HG03039 (cell line): Measurements from ENCODE around the gene ANTXRL.
A peak's percentile ranks its signal among the peaks of the same experiment; 100 is the strongest.
"Not testable (repeated sequence)": the region's sequence is repeated elsewhere in the genome, so short reads cannot be mapped to it uniquely, and the experiment has no call there.

Source experiments
- ATAC-seq: cut with Tn5 transposase; IDR thresholded peaks from one replicate; pipeline ENCODE4 v1.9.1; 2021; ENCODE audit warnings: mild to moderate bottlenecking, moderate library complexity; ENCODE audit not compliant: unreplicated experiment

The ANTXRL gene

GRCh38 chr10:46254007-46254383 lies 32.8 kb upstream of the ANTXRL start:
- ATAC-seq = no peak

- no peak for ATAC-seq
Measured at GRCh38 chr10:46254467-46254866, 32.3 kb upstream of the ANTXRL start.

GRCh38 chr10:46255210-46255609 lies 31.6 kb upstream of the ANTXRL start:
- not testable (repeated sequence) for ATAC-seq

GRCh38 chr10:46255801-46256747 lies 30.7 kb upstream of the ANTXRL start:
- ATAC-seq = no peak

GRCh38 chr10:46257099-46257498 lies 29.7 kb upstream of the ANTXRL start:
- no peak for ATAC-seq

GRCh38 chr10:46262906-46263560 lies 23.8 kb upstream of the ANTXRL start:
- ATAC-seq = not testable (repeated sequence)

- no peak for ATAC-seq
Measured at GRCh38 chr10:46263831-46264268, 22.9 kb upstream of the ANTXRL start.

GRCh38 chr10:46264336-46264735 lies 22.5 kb upstream of the ANTXRL start:
- no peak for ATAC-seq

- no peak for ATAC-seq
Measured at GRCh38 chr10:46264737-46265368, 21.9 kb upstream of the ANTXRL start.

- ATAC-seq = not testable (repeated sequence)
Measured at GRCh38 chr10:46265566-46266305, 21.1 kb upstream of the ANTXRL start.

GRCh38 chr10:46266306-46266985 lies 20.4 kb upstream of the ANTXRL start:
- ATAC-seq = no peak

- ATAC-seq = no peak
Measured at GRCh38 chr10:46267132-46267985, 19.4 kb upstream of the ANTXRL start.

GRCh38 chr10:46268076-46268881 lies 18.5 kb upstream of the ANTXRL start:
- ATAC-seq = peak; percentile 73

GRCh38 chr10:46269554-46270053 lies 17.2 kb upstream of the ANTXRL start:
- not testable (repeated sequence) for ATAC-seq

GRCh38 chr10:46270086-46270811 lies 16.5 kb upstream of the ANTXRL start:
- no peak for ATAC-seq

GRCh38 chr10:46270963-46271530 lies 15.8 kb upstream of the ANTXRL start:
- not testable (repeated sequence) for ATAC-seq

GRCh38 chr10:46271795-46272499 lies 14.8 kb upstream of the ANTXRL start:
- ATAC-seq = not testable (repeated sequence)
